Activated CD8-positive, alpha-beta T cell treated with anti-CD3 and anti-CD28 coated beads for 36 hours (primary cell): ENCODE measurements around the gene PTPRB. TPM values are rescaled to one million over a fixed set of nuclear protein-coding genes. Genes with fewer than 3 reads are reported as not detected.

Experiments used
- ATAC-seq: fragments of 200-7000 bp; cut with Tn5 transposase; one replicate; pipeline ENCODE4 v1.10.0; 2021; ENCODE audit warnings: mild to moderate bottlenecking, moderate library complexity
- CTCF ChIA-PET: fragments of 350-600 bp; sonication (Branson Sonifier 250); formaldehyde crosslinking; loops from one replicate; lab custom pipeline; 2021; ENCODE audit warnings: antibody characterized with exemption; lab: Charles Lee
- POLR2A ChIA-PET: fragments of 350-600 bp; sonication (Branson Sonifier 250); formaldehyde crosslinking; loops from one replicate; lab custom pipeline; 2021; ENCODE audit warnings: antibody characterized with exemption; lab: Charles Lee
- DNase-seq: peaks from one replicate; pipeline ENCODE4 v3.0.0-alpha.2; 2020
- H3K27ac Mint-ChIP-seq: one replicate; pipeline ENCODE4 v1.8.0; 2021; ENCODE audit warnings: mild to moderate bottlenecking, mixed read lengths
- H3K27me3 Mint-ChIP-seq: one replicate; pipeline ENCODE4 v1.8.0; 2021; ENCODE audit warnings: mixed read lengths
- H3K36me3 Mint-ChIP-seq: one replicate; pipeline ENCODE4 v1.8.0; 2021; ENCODE audit warnings: low read depth, mixed read lengths
- H3K4me1 Mint-ChIP-seq: one replicate; pipeline ENCODE4 v1.8.0; 2021; ENCODE audit warnings: low read depth, mixed read lengths
- H3K4me3 Mint-ChIP-seq: one replicate; pipeline ENCODE4 v1.8.0; 2021; ENCODE audit warnings: mild to moderate bottlenecking, moderate library complexity, mixed read lengths
- H3K9me3 Mint-ChIP-seq: one replicate; pipeline ENCODE4 v1.8.0; 2021; ENCODE audit warnings: mixed read lengths
- CTCF ChIP-seq: fragments of 200-600 bp; IDR thresholded peaks from one replicate; pipeline ENCODE4 v1.8.0; 2022; ENCODE audit warnings: antibody characterized with exemption, mild to moderate bottlenecking
- intact Hi-C: fragments of 100-400 bp; cut with micrococcal nuclease; formaldehyde crosslinking; loops from one replicate; pipeline ENCODE4 v1.10.0; 2022
- total RNA-seq, 2 experiments: library from RNA; stranded (reverse); gene quantifications; one replicate each; pipeline ENCODE4 v1.2.3, GENCODE V29; 2021

PTPRB gene
- total RNA-seq, 2 experiments from 2014 or later: not detected

DNA sequence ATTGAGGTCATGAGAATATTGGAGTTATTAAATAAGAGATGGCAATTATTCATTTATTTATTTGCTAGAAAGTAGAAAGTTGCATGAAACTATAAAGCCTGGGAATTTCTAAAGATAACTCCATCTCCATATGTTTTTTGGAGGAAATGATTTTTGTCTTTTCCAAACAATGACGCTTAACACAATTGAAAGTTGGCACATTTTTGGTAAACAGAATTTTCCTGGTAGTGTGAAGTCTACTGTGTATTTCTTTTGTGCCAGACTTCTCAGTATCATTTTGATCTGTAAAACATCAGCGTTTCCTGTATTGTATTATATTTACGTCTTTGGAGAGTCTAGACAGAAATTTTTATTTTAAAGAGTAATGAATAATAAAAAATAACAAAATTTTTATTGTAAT, 33.7 kb upstream of the PTPRB start:
- no peak for TF ChIP-seq CTCF
- no peak overlapping the region for H3K4me3 Mint-ChIP-seq
- ChIA-PET POLR2A (no interaction called here), CTCF (no interaction called here)
- no peak for ATAC-seq
- no peak for DNase-seq
- H3K9me3 Mint-ChIP-seq: peaks cover 2% of the 10 kb centered on the region
- H3K36me3 Mint-ChIP-seq: no peaks in the 10 kb centered on the region
- peaks cover 5% of the 10 kb centered on the region for H3K27me3 Mint-ChIP-seq
- no peak overlapping the region for H3K27ac Mint-ChIP-seq
- no peaks in the 10 kb centered on the region for H3K4me1 Mint-ChIP-seq
- intact Hi-C loops: no loop called here

GRCh38 chr12:70667253-70667652, 30.0 kb upstream of the PTPRB start:
- H3K4me1 Mint-ChIP-seq: no peaks in the 10 kb centered on the region
- POLR2A ChIA-PET: no interaction called here

DNA sequence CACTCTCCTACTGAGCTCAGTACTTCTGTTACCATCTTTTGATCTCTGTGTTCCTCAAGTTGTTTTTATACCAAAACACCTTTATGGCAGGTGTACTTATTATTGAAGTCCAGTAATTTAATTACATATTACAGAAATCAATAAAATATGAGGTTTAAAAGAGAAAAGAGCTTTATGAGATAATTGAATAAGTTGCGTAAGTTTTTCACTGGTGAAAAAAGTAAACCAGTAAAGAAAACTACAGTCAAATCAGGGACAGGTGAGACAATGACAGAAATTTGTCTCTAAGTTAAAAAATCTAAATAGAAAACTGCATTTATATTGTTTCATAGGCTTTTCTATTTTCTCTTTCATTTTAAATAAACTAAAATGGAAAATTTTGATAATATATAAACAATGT, 29.1 kb upstream of the PTPRB start:
- Mint-ChIP-seq H3K27me3 (peaks cover 5% of the 10 kb centered on the region), H3K36me3 (no peaks in the 10 kb centered on the region), H3K4me1 (no peaks in the 10 kb centered on the region), H3K4me3 (no peak overlapping the region), H3K27ac (no peak overlapping the region), H3K9me3 (no peaks in the 10 kb centered on the region)
- TF ChIP-seq CTCF: no peak
- no peak for ATAC-seq
- POLR2A ChIA-PET: no interaction called here
- intact Hi-C loops: no loop called here
- CTCF ChIA-PET: interaction anchor here (1.1 kb wide), 1 partner anchor 14 kb away, joined by 3 read pairs; no protein-coding TSS in a partner anchor
- no peak for DNase-seq

More at GRCh38 chr12:70667253-70667652, 30.0 kb upstream of the PTPRB start:
- DNase-seq (no peak), ATAC-seq (no peak)
- Mint-ChIP-seq H3K27ac (no peak overlapping the region), H3K9me3 (no peaks in the 10 kb centered on the region), H3K27me3 (peaks cover 5% of the 10 kb centered on the region), H3K4me3 (no peak overlapping the region), H3K36me3 (no peaks in the 10 kb centered on the region)
- CTCF ChIA-PET: no interaction called here
- TF ChIP-seq CTCF: no peak
- intact Hi-C loops: no loop called here

DNA sequence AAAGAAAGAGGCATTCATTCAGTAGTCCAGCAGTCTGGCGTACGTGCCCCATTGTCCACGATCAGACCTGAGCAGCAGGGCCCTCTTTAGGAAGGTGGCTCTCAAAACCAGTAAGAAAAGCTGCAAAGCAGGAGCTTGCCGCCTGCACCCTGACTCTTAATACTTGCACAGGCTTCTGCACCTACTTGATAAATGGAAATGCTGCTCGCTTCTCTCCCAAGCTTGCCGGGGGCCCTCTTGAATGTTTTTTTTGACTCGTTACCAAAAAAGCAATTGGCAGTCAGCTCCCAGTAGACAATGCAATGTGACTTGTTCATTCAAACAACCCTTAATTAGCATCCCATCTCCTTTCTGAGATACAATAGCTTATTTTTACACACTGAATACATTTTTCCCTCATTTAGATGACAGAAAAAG, 27.2 kb upstream of the PTPRB start:
- intact Hi-C loops: no loop called here
- POLR2A ChIA-PET: interaction anchor here (1.3 kb wide), 1 partner anchor 14 kb away, joined by 3 read pairs; no protein-coding TSS in a partner anchor
- Mint-ChIP-seq H3K9me3 (no peaks in the 10 kb centered on the region), H3K27ac (no peak overlapping the region), H3K27me3 (peaks cover 6% of the 10 kb centered on the region), H3K36me3 (no peaks in the 10 kb centered on the region), H3K4me3 (no peak overlapping the region), H3K4me1 (no peaks in the 10 kb centered on the region)
- CTCF ChIA-PET: interaction anchor here (0.8 kb wide), 1 partner anchor 69 kb away, joined by 3 read pairs; no protein-coding TSS in a partner anchor
- no peak for DNase-seq
- no peak for TF ChIP-seq CTCF
- no peak for ATAC-seq

- H3K4me3 Mint-ChIP-seq: no peak overlapping the region
- DNase-seq: no peak
- ChIA-PET CTCF (no interaction called here), POLR2A (no interaction called here)
- no peak overlapping the region for H3K27ac Mint-ChIP-seq
- TF ChIP-seq CTCF: no peak
- no peaks in the 10 kb centered on the region for H3K36me3 Mint-ChIP-seq
- no peaks in the 10 kb centered on the region for H3K4me1 Mint-ChIP-seq
- intact Hi-C loops: no loop called here
- no peaks in the 10 kb centered on the region for H3K9me3 Mint-ChIP-seq
- ATAC-seq: no peak
- peaks cover 4% of the 10 kb centered on the region for H3K27me3 Mint-ChIP-seq
Observed at GRCh38 chr12:70663838-70664237, 26.6 kb upstream of the PTPRB start.
